ENCODE measurements around the gene PM20D1. TPM values are rescaled to one million over a fixed set of nuclear protein-coding genes. Genes with fewer than 3 reads are reported as not detected.

The PM20D1 gene
- total RNA-seq, 2 experiments from 2014 or later: 0.43 to 0.81 TPM

- no peaks in the 10 kb centered on the region for H3K27me3 Mint-ChIP-seq
- H3K4me1 Mint-ChIP-seq: peaks cover 5% of the 10 kb centered on the region
- ChIA-PET CTCF (interaction anchor here (0.5 to 5.4 kb wide), 11 partner anchors 10 to 184 kb away, joined by 3 to 118 read pairs (median 11); no protein-coding TSS in a partner anchor), POLR2A (interaction anchor here (2.2 kb wide), 1 partner anchor 19 kb away, joined by 9 read pairs; no protein-coding TSS in a partner anchor)
- H3K9me3 Mint-ChIP-seq: no peaks in the 10 kb centered on the region
- H3K36me3 Mint-ChIP-seq (ENCODE audit: low read depth): peaks cover 6% of the 10 kb centered on the region
- H3K27ac Mint-ChIP-seq: no peak overlapping the region
- H3K4me3 Mint-ChIP-seq: no peak overlapping the region
- no peak for DNase-seq
Measured at GRCh38 chr1:205792961-205793673, 56.8 kb downstream of the PM20D1 start.

DNA sequence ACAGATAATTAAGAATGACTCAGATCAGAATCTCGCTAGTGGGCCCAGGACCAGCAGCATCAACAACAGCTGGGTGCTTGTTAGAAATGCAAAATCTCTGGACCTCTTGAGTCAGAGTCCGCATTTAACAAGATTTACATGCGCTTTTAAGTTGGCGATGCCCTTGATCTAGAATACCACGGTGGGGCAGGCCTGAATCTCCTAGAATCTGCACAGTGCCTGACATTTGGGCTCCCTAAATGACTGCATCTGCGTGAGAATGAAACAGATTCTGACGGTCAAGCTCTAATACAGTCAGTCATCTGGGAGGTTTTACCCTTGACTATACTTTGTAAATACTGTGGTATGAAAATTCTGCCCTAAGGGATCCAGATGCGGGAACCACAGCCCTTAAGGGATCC is 57.5 kb downstream of the PM20D1 start:
- peaks cover 5% of the 10 kb centered on the region for H3K4me1 Mint-ChIP-seq
- no peak overlapping the region for H3K4me3 Mint-ChIP-seq
- POLR2A ChIA-PET: interaction anchor here (1.0 to 2.2 kb wide), 2 partner anchors 18 to 185 kb away, joined by 4 to 9 read pairs; no protein-coding TSS in a partner anchor
- H3K27ac Mint-ChIP-seq: no peak overlapping the region
- CTCF ChIA-PET: interaction anchor here (0.7 to 5.4 kb wide), 18 partner anchors 10 to 314 kb away, joined by 3 to 118 read pairs (median 4); partner anchors contain the start of gene PM20D1
- no peaks in the 10 kb centered on the region for H3K9me3 Mint-ChIP-seq
- no peak for DNase-seq
- H3K27me3 Mint-ChIP-seq: no peaks in the 10 kb centered on the region
- peaks cover 6% of the 10 kb centered on the region for H3K36me3 Mint-ChIP-seq (ENCODE audit: low read depth)

GRCh38 chr1:205791568-205792180 is 58.3 kb downstream of the PM20D1 start:
- ChIA-PET CTCF (interaction anchor here (0.7 to 5.4 kb wide), 22 partner anchors 9 to 314 kb away, joined by 3 to 118 read pairs (median 4); partner anchors contain the start of gene PM20D1), POLR2A (interaction anchor here (1.0 to 2.2 kb wide), 2 partner anchors 18 to 186 kb away, joined by 4 to 9 read pairs; no protein-coding TSS in a partner anchor)
- peak; percentile 67 for DNase-seq
- Mint-ChIP-seq H3K4me3 (no peak overlapping the region), H3K27me3 (no peaks in the 10 kb centered on the region), H3K27ac (no peak overlapping the region), H3K9me3 (no peaks in the 10 kb centered on the region), H3K36me3 (ENCODE audit: low read depth) (peaks cover 4% of the 10 kb centered on the region), H3K4me1 (peaks cover 5% of the 10 kb centered on the region)

- Mint-ChIP-seq H3K9me3 (no peaks in the 10 kb centered on the region), H3K27ac (no peak overlapping the region), H3K36me3 (ENCODE audit: low read depth) (peaks cover 4% of the 10 kb centered on the region), H3K4me3 (no peak overlapping the region), H3K27me3 (no peaks in the 10 kb centered on the region), H3K4me1 (peaks cover 9% of the 10 kb centered on the region)
- ChIA-PET CTCF (interaction anchor here (0.9 to 3.7 kb wide), 3 partner anchors 129 to 190 kb away, joined by 4 to 16 read pairs (median 12); no protein-coding TSS in a partner anchor), POLR2A (interaction anchor here (1.3 kb wide), 1 partner anchor 12 kb away, joined by 3 read pairs; the partner anchor contains the start of gene RAB29)
- DNase-seq: no peak
Measured at GRCh38 chr1:205787287-205787916, 62.5 kb downstream of the PM20D1 start.

GRCh38 chr1:205786601-205787000 is 63.3 kb downstream of the PM20D1 start:
- H3K27ac Mint-ChIP-seq: no peak overlapping the region
- H3K4me1 Mint-ChIP-seq: peaks cover 12% of the 10 kb centered on the region
- H3K4me3 Mint-ChIP-seq: no peak overlapping the region
- DNase-seq: no peak
- ChIA-PET CTCF (interaction anchor here (3.7 kb wide), 1 partner anchor 128 kb away, joined by 16 read pairs; no protein-coding TSS in a partner anchor), POLR2A (interaction anchor here (1.2 kb wide), 1 partner anchor 37 kb away, joined by 3 read pairs; no protein-coding TSS in a partner anchor)
- H3K9me3 Mint-ChIP-seq: no peaks in the 10 kb centered on the region
- peaks cover 4% of the 10 kb centered on the region for H3K36me3 Mint-ChIP-seq (ENCODE audit: low read depth)
- H3K27me3 Mint-ChIP-seq: no peaks in the 10 kb centered on the region

GRCh38 chr1:205785446-205785845 is 64.5 kb downstream of the PM20D1 start:
- POLR2A ChIA-PET: interaction anchor here (1.0 to 1.3 kb wide), 2 partner anchors 12 to 36 kb away, joined by 3 to 6 read pairs; partner anchors contain the start of gene NUCKS1
- CTCF ChIA-PET: interaction anchor here (3.7 kb wide), 1 partner anchor 127 kb away, joined by 16 read pairs; no protein-coding TSS in a partner anchor
- no peak overlapping the region for H3K4me3 Mint-ChIP-seq

DNA sequence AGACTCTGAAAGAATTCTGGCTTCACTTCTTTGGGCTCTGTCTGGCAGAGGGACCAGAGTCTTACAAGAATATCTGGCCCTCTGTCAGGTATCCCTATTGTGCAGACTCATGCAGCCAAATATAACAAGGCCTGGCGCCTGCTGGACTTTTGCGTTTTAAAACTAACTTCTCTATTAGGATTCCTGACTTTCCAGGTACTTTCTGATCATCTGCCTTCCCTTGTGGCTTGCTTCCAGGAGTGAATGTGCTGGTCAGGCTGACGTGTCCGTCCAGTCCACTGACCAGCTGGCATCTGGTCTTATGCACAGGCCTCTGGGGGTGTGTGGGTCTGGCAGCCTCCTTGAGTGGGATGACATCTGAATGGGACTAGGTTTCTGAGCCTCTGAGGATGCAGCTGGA is 66.0 kb downstream of the PM20D1 start:
- Mint-ChIP-seq H3K4me1 (peaks cover 12% of the 10 kb centered on the region), H3K27me3 (no peaks in the 10 kb centered on the region), H3K27ac (no peak overlapping the region), H3K36me3 (ENCODE audit: low read depth) (no peaks in the 10 kb centered on the region), H3K4me3 (no peak overlapping the region), H3K9me3 (no peaks in the 10 kb centered on the region)
- CTCF ChIA-PET: no interaction called here
- POLR2A ChIA-PET: interaction anchor here (1.1 kb wide), 1 partner anchor 10 kb away, joined by 3 read pairs; no protein-coding TSS in a partner anchor
- no peak for DNase-seq

More at GRCh38 chr1:205785446-205785845, 64.5 kb downstream of the PM20D1 start:
- Mint-ChIP-seq H3K36me3 (ENCODE audit: low read depth) (no peaks in the 10 kb centered on the region), H3K4me1 (peaks cover 12% of the 10 kb centered on the region), H3K27ac (no peak overlapping the region), H3K27me3 (no peaks in the 10 kb centered on the region), H3K9me3 (no peaks in the 10 kb centered on the region)
- no peak for DNase-seq

DNA sequence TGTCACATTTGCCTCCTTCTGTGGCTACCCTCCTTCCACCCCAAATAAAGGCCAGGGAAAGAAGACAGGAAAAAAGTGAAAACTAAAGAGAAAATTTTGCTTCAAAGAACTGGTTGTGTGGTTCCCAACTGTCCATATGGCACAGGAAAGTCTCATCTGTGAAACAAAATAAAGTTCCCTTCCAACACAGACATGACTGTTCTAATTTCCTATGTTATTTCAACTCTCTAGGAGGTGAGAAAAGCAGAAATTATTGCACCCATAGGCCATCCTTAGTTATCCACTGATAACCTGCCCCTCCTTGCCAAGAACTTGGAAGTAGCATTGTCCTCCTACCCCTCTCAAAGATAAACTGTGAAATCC is 66.5 kb downstream of the PM20D1 start:
- Mint-ChIP-seq H3K27me3 (no peaks in the 10 kb centered on the region), H3K4me1 (peaks cover 12% of the 10 kb centered on the region), H3K4me3 (no peak overlapping the region), H3K9me3 (no peaks in the 10 kb centered on the region), H3K27ac (no peak overlapping the region), H3K36me3 (ENCODE audit: low read depth) (no peaks in the 10 kb centered on the region)
- ChIA-PET CTCF (interaction anchor here (0.8 to 2.4 kb wide), 10 partner anchors 8 to 194 kb away, joined by 3 to 49 read pairs (median 5); no protein-coding TSS in a partner anchor), POLR2A (interaction anchor here (1.3 to 1.7 kb wide), 2 partner anchors 34 to 72 kb away, joined by 4 to 7 read pairs; no protein-coding TSS in a partner anchor)
- no peak for DNase-seq

GRCh38 chr1:205782627-205783432 is 67.1 kb downstream of the PM20D1 start:
- H3K27me3 Mint-ChIP-seq: no peaks in the 10 kb centered on the region
- no peak overlapping the region for H3K4me3 Mint-ChIP-seq
- H3K27ac Mint-ChIP-seq: peak overlapping the region; percentile 10
- CTCF ChIA-PET: interaction anchor here (0.6 to 2.4 kb wide), 18 partner anchors 9 to 203 kb away, joined by 3 to 49 read pairs (median 4); no protein-coding TSS in a partner anchor
- no peaks in the 10 kb centered on the region for H3K9me3 Mint-ChIP-seq
- H3K4me1 Mint-ChIP-seq: peaks cover 15% of the 10 kb centered on the region
- POLR2A ChIA-PET: interaction anchor here (1.0 to 1.7 kb wide), 8 partner anchors 9 to 191 kb away, joined by 3 to 7 read pairs (median 4); partner anchors contain the start of gene ELK4
- peak; percentile 32 for DNase-seq
- no peaks in the 10 kb centered on the region for H3K36me3 Mint-ChIP-seq (ENCODE audit: low read depth)

DNA sequence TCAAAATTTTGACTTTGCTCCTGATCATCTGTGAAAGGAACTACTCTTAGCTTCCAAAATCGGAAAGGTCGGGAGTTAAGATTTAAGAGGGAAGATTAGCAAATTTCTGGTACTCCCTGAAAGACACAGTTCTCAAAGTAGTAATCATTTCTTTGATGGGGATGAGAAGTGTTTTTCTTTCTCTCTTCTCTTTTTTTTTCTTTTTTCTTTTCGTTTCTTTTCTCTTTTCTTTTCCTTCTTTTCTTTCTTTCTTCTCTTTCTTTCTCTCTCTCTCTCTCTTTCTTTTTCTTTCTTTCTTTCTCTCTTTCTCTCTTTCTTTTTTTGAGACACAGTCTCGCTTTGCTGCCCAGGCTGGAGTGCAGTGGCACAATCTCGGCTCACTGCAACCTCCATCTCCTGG is 69.6 kb downstream of the PM20D1 start:
- Mint-ChIP-seq H3K9me3 (no peaks in the 10 kb centered on the region), H3K27ac (no peak overlapping the region), H3K4me1 (peaks cover 28% of the 10 kb centered on the region), H3K4me3 (no peak overlapping the region), H3K36me3 (ENCODE audit: low read depth) (peaks cover under 1% of the 10 kb centered on the region), H3K27me3 (no peaks in the 10 kb centered on the region)
- DNase-seq: no peak
- ChIA-PET CTCF (no interaction called here), POLR2A (interaction anchor here (1.0 kb wide), 1 partner anchor 35 kb away, joined by 3 read pairs; no protein-coding TSS in a partner anchor)
